IMR-90 (cell line): Measurements from ENCODE around the gene CTNNAL1. TPM values are rescaled to one million over a fixed set of nuclear protein-coding genes. Genes with fewer than 3 reads are reported as not detected.

ENCODE experiments used
- ATAC-seq: fragments of 200-7000 bp; cut with Tn5 transposase; 2 replicates; pipeline ENCODE4 v1.9.1; 2020; ENCODE audit warnings: low read depth, mild to moderate bottlenecking, moderate library complexity
- BruUV-seq: library from RNA; stranded (reverse); fragments of 400-500 nt; replicated peaks from 2 replicates; lab custom pipeline; 2021; lab: Mats Ljungman, UMichigan
- CTCF ChIA-PET: fragments of 300-600 bp; formaldehyde crosslinking; extraction: SDS; loops from one replicate; lab custom pipeline; 2021; ENCODE audit warnings: antibody characterized with exemption; lab: Yijun Ruan, JAX
- POLR2A ChIA-PET: fragments of 300-600 bp; sonication (Branson Sonifier 250); formaldehyde crosslinking; loops from one replicate; lab custom pipeline; 2022; ENCODE audit warnings: antibody characterized with exemption; ENCODE audit not compliant: unreplicated experiment; lab: Charles Lee
- DNase-seq: peaks from one replicate; pipeline ENCODE4 v3.0.0; 2013
- H2AFZ ChIP-seq: replicated peaks from 2 replicates; pipeline ENCODE3; 2013; ENCODE audit warnings: low read length, mild to moderate bottlenecking; ENCODE audit not compliant: poor library complexity
- H2AK5ac ChIP-seq: 2 replicates; pipeline ENCODE4 v1.6.1; 2013; ENCODE audit warnings: low read depth, low read length, inconsistent platforms
- H2AK9ac ChIP-seq: replicated peaks from 2 replicates; pipeline ENCODE3; 2013; ENCODE audit warnings: mild to moderate bottlenecking, low read depth, low read length, moderate library complexity; ENCODE audit not compliant: poor library complexity
- H2BK120ac ChIP-seq: 2 replicates; pipeline ENCODE4 v1.6.1; 2013; ENCODE audit warnings: low read depth, low read length, inconsistent platforms
- H2BK15ac ChIP-seq: 3 replicates; pipeline ENCODE4 v1.6.1; 2013; ENCODE audit warnings: low read depth, low read length, inconsistent platforms
- H2BK20ac ChIP-seq: 2 replicates; pipeline ENCODE4 v1.6.1; 2013; ENCODE audit warnings: low read depth, mild to moderate bottlenecking, inconsistent platforms, low read length, moderate library complexity
- H2BK5ac ChIP-seq: 2 replicates; pipeline ENCODE4 v1.6.1; 2013; ENCODE audit warnings: mild to moderate bottlenecking, low read depth, low read length, inconsistent platforms; ENCODE audit not compliant: poor library complexity, severe bottlenecking
- H3K14ac ChIP-seq: replicated peaks from 2 replicates; pipeline ENCODE4 v1.6.1; 2013; ENCODE audit warnings: low read depth, low read length, inconsistent platforms
- H3K18ac ChIP-seq: 2 replicates; pipeline ENCODE4 v1.6.1; 2013; ENCODE audit warnings: low read depth, low read length, control low read depth
- H3K23ac ChIP-seq: 2 replicates; pipeline ENCODE4 v1.6.1; 2013; ENCODE audit warnings: low read depth, low read length, inconsistent platforms
- H3K27ac ChIP-seq: 2 replicates; pipeline ENCODE4 v1.5.1; 2013; ENCODE audit warnings: mild to moderate bottlenecking, control low read depth, low read length; ENCODE audit not compliant: insufficient read depth
- H3K27me3 ChIP-seq: 2 replicates; pipeline ENCODE4 v1.6.1; 2013; ENCODE audit warnings: low read length; ENCODE audit not compliant: control insufficient read depth, insufficient read depth
- H3K36me3 ChIP-seq: 2 replicates; pipeline ENCODE4 v1.6.1; 2013; ENCODE audit warnings: low read length, mixed read lengths; ENCODE audit not compliant: control insufficient read depth, insufficient read depth
- H3K4ac ChIP-seq: 2 replicates; pipeline ENCODE4 v1.6.1; 2013; ENCODE audit warnings: low read depth, low read length, inconsistent platforms
- H3K4me1 ChIP-seq: 2 replicates; pipeline ENCODE4 v1.6.1; 2013; ENCODE audit warnings: low read length, mixed read lengths; ENCODE audit not compliant: control insufficient read depth, insufficient read depth
- H3K4me2 ChIP-seq: 2 replicates; pipeline ENCODE4 v1.6.1; 2013; ENCODE audit warnings: low read depth, mild to moderate bottlenecking, control low read depth, low read length, moderate library complexity
- H3K4me3 ChIP-seq: 2 replicates; pipeline ENCODE4 v1.5.1; 2013; ENCODE audit warnings: low read depth, mild to moderate bottlenecking, control low read depth, low read length, moderate library complexity; ENCODE audit not compliant: insufficient read depth
- H3K56ac ChIP-seq: 2 replicates; pipeline ENCODE4 v1.6.1; 2013; ENCODE audit warnings: low read length, inconsistent platforms; ENCODE audit not compliant: insufficient read depth; ENCODE audit errors: extremely low read depth
- H3K79me1 ChIP-seq, 2 experiments: 2 replicates each; pipeline ENCODE4 v1.6.1; 2013; ENCODE audit warnings: low read length in 2 of 2, inconsistent platforms in 1 of 2, low read depth in 1 of 2
- H3K9ac ChIP-seq: 2 replicates; pipeline ENCODE4 v1.6.1; 2013; ENCODE audit warnings: low read depth, low read length, control low read depth
- H3K9me1 ChIP-seq: 2 replicates; pipeline ENCODE4 v1.6.1; 2013; ENCODE audit warnings: low read length, inconsistent platforms; ENCODE audit not compliant: insufficient read depth
- H3K9me3 ChIP-seq: 2 replicates; pipeline ENCODE4 v1.6.1; 2013; ENCODE audit warnings: low read length; ENCODE audit not compliant: control insufficient read depth, insufficient read depth
- H4K20me1 ChIP-seq: 2 replicates; pipeline ENCODE4 v1.6.1; 2013; ENCODE audit warnings: low read length, inconsistent platforms; ENCODE audit not compliant: insufficient read depth
- H4K5ac ChIP-seq: 2 replicates; pipeline ENCODE4 v1.6.1; 2013; ENCODE audit warnings: mild to moderate bottlenecking, low read depth, low read length, control low read depth
- H4K8ac ChIP-seq, 2 experiments: 2 replicates each; pipeline ENCODE4 v1.6.1; 2013; ENCODE audit warnings: low read depth in 2 of 2, low read length in 2 of 2, control low read depth in 1 of 2, inconsistent platforms in 1 of 2
- H4K91ac ChIP-seq: 2 replicates; pipeline ENCODE4 v1.6.1; 2013; ENCODE audit warnings: low read depth, low read length, inconsistent platforms; ENCODE audit not compliant: insufficient read depth
- BHLHE40 ChIP-seq: fragments of 150-350 bp; IDR thresholded peaks from 2 replicates; pipeline ENCODE4 v1.6.1; 2016; ENCODE audit warnings: mild to moderate bottlenecking, low read depth, low read length
- CEBPB ChIP-seq: IDR thresholded peaks from 2 replicates; pipeline ENCODE4 v1.6.1; 2012; ENCODE audit warnings: low read depth, low read length, improper control_type of control experiment
- CHD1 ChIP-seq: IDR thresholded peaks from 2 replicates; pipeline ENCODE4 v1.6.1; 2012; ENCODE audit warnings: low read depth, low read length, improper control_type of control experiment
- CTCF ChIP-seq: conservative IDR thresholded peaks from 2 replicates; pipeline ENCODE4 v1.5.1; 2012; ENCODE audit warnings: mild to moderate bottlenecking, low read depth, low read length, improper control_type of control experiment
- ELK1 ChIP-seq: fragments of 150-350 bp; IDR thresholded peaks from 2 replicates; pipeline ENCODE4 v1.6.1; 2016; ENCODE audit warnings: low read depth, mild to moderate bottlenecking, low read length, moderate library complexity, borderline replicate concordance
- FOS ChIP-seq: fragments of 150-350 bp; IDR thresholded peaks from 2 replicates; pipeline ENCODE4 v1.6.1; 2016; ENCODE audit warnings: low read depth, low read length
- MAFK ChIP-seq: IDR thresholded peaks from 2 replicates; pipeline ENCODE4 v1.6.1; 2012; ENCODE audit warnings: low read depth, low read length, improper control_type of control experiment
- MAZ ChIP-seq: IDR thresholded peaks from 2 replicates; pipeline ENCODE4 v1.6.1; 2012; ENCODE audit warnings: low read depth, mild to moderate bottlenecking, low read length, improper control_type of control experiment, moderate library complexity, borderline replicate concordance
- MXI1 ChIP-seq: IDR thresholded peaks from 2 replicates; pipeline ENCODE4 v1.6.1; 2012; ENCODE audit warnings: low read depth, mild to moderate bottlenecking, low read length, moderate library complexity, borderline replicate concordance
- NFE2L2 ChIP-seq: fragments of 150-350 bp; IDR thresholded peaks from 2 replicates; pipeline ENCODE4 v1.6.1; 2016; ENCODE audit warnings: low read depth, mild to moderate bottlenecking, low read length
- POLR2A ChIP-seq: IDR thresholded peaks from 2 replicates; pipeline ENCODE4 v1.6.1; 2012; ENCODE audit warnings: mild to moderate bottlenecking, low read depth, low read length
- RAD21 ChIP-seq: IDR thresholded peaks from 2 replicates; pipeline ENCODE4 v1.6.1; 2012; ENCODE audit warnings: low read length, improper control_type of control experiment
- RCOR1 ChIP-seq: IDR thresholded peaks from 2 replicates; pipeline ENCODE4 v1.6.1; 2012; ENCODE audit warnings: mild to moderate bottlenecking, low read length, improper control_type of control experiment; ENCODE audit not compliant: insufficient replicate concordance
- RFX5 ChIP-seq: IDR thresholded peaks from 2 replicates; pipeline ENCODE4 v1.8.0; 2012; ENCODE audit warnings: low read depth, mild to moderate bottlenecking, low read length, moderate library complexity
- SMC3 ChIP-seq: fragments of 150-350 bp; IDR thresholded peaks from 2 replicates; pipeline ENCODE4 v1.6.1; 2016; ENCODE audit warnings: low read depth, mild to moderate bottlenecking, antibody characterized with exemption, low read length, moderate library complexity
- USF2 ChIP-seq: fragments of 150-350 bp; IDR thresholded peaks from 2 replicates; pipeline ENCODE4 v1.6.1; 2017; ENCODE audit warnings: mild to moderate bottlenecking, antibody characterized with exemption, low read length, low read depth
- WGBS, 2 experiments: methylation state at CpG; one replicate each; pipeline versions ENCODE4 v1.1.5 to v1.1.7; 2013; ENCODE audit warnings: missing lambda C conversion rate in 2 of 2; ENCODE audit not compliant: insufficient read length in 1 of 2; ENCODE audit errors: extremely low coverage in 2 of 2; 5-methylcytosine and 5-hydroxymethylcytosine counted together
- dilution Hi-C: fragments of 300-500 bp; cut with HindIII; formaldehyde crosslinking; loops from one replicate; pipeline ENCODE4 v1.14.3; 2018; ENCODE audit warnings: low sequenced_read_pairs; ENCODE audit not compliant: unreplicated experiment
- in situ Hi-C: fragments of 300-500 bp; cut with MboI; formaldehyde crosslinking; loops from 3 replicates; pipeline ENCODE4 v1.14.3; 2019; ENCODE audit warnings: low sequenced_read_pairs, inconsistent platforms, mixed read lengths
- intact Hi-C: fragments of 100-400 bp; cut with micrococcal nuclease; formaldehyde crosslinking; loops from 2 replicates; pipeline ENCODE4 v1.10.0; 2022
- polyA plus RNA-seq, 3 experiments: library from polyadenylated mRNA; depleted of rRNA; stranded (reverse); fragments of >200 nt; gene quantifications; 2 replicates each; pipeline ENCODE4 v1.2.3, GENCODE V29; 2012; ENCODE audit warnings: low replicate concordance in 1 of 3
- total RNA-seq: library from RNA; depleted of rRNA; stranded (reverse); fragments of >200 nt; gene quantifications from 2 replicates; pipeline ENCODE4 v1.2.3, GENCODE V29; 2012

The CTNNAL1 gene
- total and polyA plus RNA-seq, 2 of the 4 experiments (the other 2 are of a cell fraction) = 72.3 to 131 TPM

- Histone ChIP-seq H3K4me1 (no peaks in the 10 kb centered on the region), H4K20me1 (no peaks in the 10 kb centered on the region), H3K4me3 (no peak overlapping the region), H3K36me3 (peaks cover 30% of the 10 kb centered on the region), H3K23ac (no peak overlapping the region), H3K79me1 (peaks cover 3 to 4% of the 10 kb centered on the region in 2 experiments; a peak in 2 of 4 replicates), H3K9ac (no peak overlapping the region), H3K4me2 (no peak overlapping the region), H3K4ac (no peak overlapping the region), H2AK5ac (no peak overlapping the region), H3K9me1 (no peaks in the 10 kb centered on the region), H2BK20ac (no peak overlapping the region), H4K8ac (no peak overlapping the region), H2BK5ac (no peak overlapping the region), H2AFZ (no peak overlapping the region), H4K91ac (no peak overlapping the region), H2AK9ac (no peak overlapping the region), H3K56ac (no peak overlapping the region), H2BK15ac (no peak overlapping the region), H3K18ac (no peak overlapping the region), H3K14ac (no peak overlapping the region), H2BK120ac (no peak overlapping the region), H3K27ac (no peak overlapping the region), H3K9me3 (no peaks in the 10 kb centered on the region), H3K27me3 (no peaks in the 10 kb centered on the region), H4K5ac (no peak overlapping the region)
- ChIA-PET CTCF (no interaction called here), POLR2A (no interaction called here)
- intact Hi-C loops (no loop called here), dilution Hi-C loops (no loop called here), in situ Hi-C loops (loop anchor here (25.0 kb wide), 1 partner anchor 262 kb away; the partner anchor contains the start of gene EPB41L4B)
- no peak for DNase-seq
- TF ChIP-seq MAZ (no peak), CTCF (no peak), CEBPB (no peak), MAFK (no peak), MXI1 (no peak), BHLHE40 (no peak), FOS (no peak), ELK1 (no peak), RFX5 (no peak), RAD21 (no peak), NFE2L2 (no peak), CHD1 (no peak), SMC3 (no peak), USF2 (no peak), POLR2A (no peak), RCOR1 (no peak)
- WGBS, 2 experiments = 67% methylated on average over 3 of the region's 7 CpGs; no CpG with 5 or more reads in 1 of the 2 experiments
- BruUV-seq = no TSS peak
- no peak for ATAC-seq
Measured at GRCh38 chr9:109050444-109050843, 37.1 kb upstream of the CTNNAL1 start.
